Uterus (tissue), 4 donors: ENCODE measurements around the gene HDLBP. TPM values are rescaled to one million over a fixed set of nuclear protein-coding genes. Genes with fewer than 3 reads are reported as not detected.

Experiments used
- DNase-seq, 2 donors: peaks; one replicate each; pipeline ENCODE4 v3.0.0-alpha.2; 2019 to 2020
- H3K27ac ChIP-seq, 2 donors: fragments of 200-600 bp; sonication (generic); 1 replicate in 1 of 2; 2 replicates in 1 of 2; pipeline ENCODE4 v1.5.1; 2016 to 2018
- H3K27me3 ChIP-seq, 2 donors: fragments of 200-600 bp; sonication (generic); one replicate each; pipeline ENCODE4 v1.5.1; 2018 to 2019; ENCODE audit warnings: control low read depth in 1 of 2
- H3K36me3 ChIP-seq, 2 donors: fragments of 200-600 bp; sonication (generic); one replicate each; pipeline ENCODE4 v1.5.1; 2019; ENCODE audit warnings: control low read depth in 1 of 2
- H3K4me1 ChIP-seq, 2 donors: fragments of 200-600 bp; sonication (generic); one replicate each; pipeline ENCODE4 v1.5.1; 2018 to 2019; ENCODE audit warnings: control low read depth in 1 of 2
- H3K4me3 ChIP-seq, 2 donors: fragments of 200-600 bp; sonication (generic); 1 replicate in 1 of 2; 2 replicates in 1 of 2; pipeline ENCODE4 v1.5.1; 2018 to 2019; ENCODE audit warnings: mild to moderate bottlenecking in 1 of 2
- H3K9me3 ChIP-seq, 2 donors: fragments of 200-600 bp; sonication (generic); one replicate each; pipeline ENCODE4 v1.5.1; 2019; ENCODE audit warnings: control low read depth in 1 of 2
- POLR2A ChIP-seq, 2 donors: fragments of 450-650 bp; IDR thresholded peaks; one replicate each; pipeline ENCODE4 v1.6.1; 2016; ENCODE audit warnings: antibody characterized with exemption in 2 of 2, mild to moderate bottlenecking in 1 of 2, moderate library complexity in 1 of 2
- intact Hi-C: fragments of 100-400 bp; cut with DNase I; formaldehyde crosslinking; loops from one replicate; pipeline ENCODE4 v1.15.1; 2023; ENCODE audit warnings: low total_unique reads
- total RNA-seq, 4 donors: library from RNA; depleted of rRNA in 3 of 4; stranded (reverse); fragments of >200 nt in 3 of 4; gene quantifications; one replicate each; pipeline versions ENCODE4 v1.1.0 to v1.2.4, GENCODE V29; 2014 to 2023
- TF ChIP-seq, protein P1 (sequence below), 4 experiments: fragments of 200-600 bp in 2 of 4; fragments of 450-650 bp in 2 of 4; sonication (generic) in 2 of 4; IDR thresholded peaks; one replicate each; pipeline ENCODE4 v1.5.1; 2016 to 2019; ENCODE audit warnings: antibody characterized with exemption in 4 of 4, mild to moderate bottlenecking in 2 of 4, moderate library complexity in 1 of 4
- donor health status: DM: yes; HTN: yes; CAD: no.

Gene HDLBP
- total RNA-seq, 4 donors from 2014 or later: 226 to 1,465 (median 466) TPM

DNA sequence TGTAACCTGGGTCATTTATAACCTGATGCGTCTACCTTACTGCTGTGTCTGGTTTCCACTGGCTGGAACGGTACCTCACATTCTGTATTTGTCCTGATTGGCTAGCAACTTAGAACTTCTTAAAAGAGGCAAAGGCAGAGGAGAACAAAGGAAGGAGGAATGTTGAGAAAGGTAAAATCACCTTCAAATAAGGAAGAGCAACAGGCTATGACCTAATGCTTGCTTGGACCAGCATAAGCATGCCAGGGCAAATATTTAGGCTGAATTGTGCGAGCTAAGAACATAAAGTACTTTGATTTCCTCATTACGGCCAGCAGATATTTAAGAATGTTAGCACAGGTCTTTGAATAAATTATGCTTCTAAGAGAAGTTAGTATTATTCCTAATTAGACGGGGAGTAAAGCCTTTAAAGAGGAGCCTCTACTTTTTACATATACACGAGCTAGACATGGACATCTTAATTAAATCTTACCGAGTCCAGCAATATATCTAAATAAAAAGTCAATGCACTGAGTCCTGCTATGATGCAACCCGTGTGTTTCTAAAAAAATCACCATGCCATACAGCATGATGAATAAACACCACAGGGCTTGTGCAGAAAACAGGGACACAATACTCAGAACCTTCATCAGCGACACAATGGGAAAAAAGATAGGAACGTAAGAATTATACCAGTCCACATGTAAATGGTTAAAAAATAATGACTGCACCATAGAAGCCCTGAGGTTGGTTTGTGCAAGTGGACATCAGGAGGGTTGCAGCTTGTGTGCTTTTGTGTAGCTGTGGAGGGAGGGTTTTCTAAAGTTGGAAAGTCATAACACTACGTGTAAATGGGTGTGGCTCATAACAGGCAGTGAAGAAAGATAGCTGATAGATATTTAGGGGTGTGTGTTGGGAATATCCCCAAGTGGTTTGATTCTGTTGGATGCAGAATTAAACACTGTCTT, 14.5 kb upstream of the HDLBP start:
- Histone ChIP-seq H3K27me3 (no peaks in the 10 kb centered on the region), H3K4me1 (no peaks in the 10 kb centered on the region), H3K27ac (no peak overlapping the region), H3K36me3 (no peaks in the 10 kb centered on the region), H3K9me3 (no peaks in the 10 kb centered on the region), H3K4me3 (no peak overlapping the region)
- TF ChIP-seq, protein P1, sequence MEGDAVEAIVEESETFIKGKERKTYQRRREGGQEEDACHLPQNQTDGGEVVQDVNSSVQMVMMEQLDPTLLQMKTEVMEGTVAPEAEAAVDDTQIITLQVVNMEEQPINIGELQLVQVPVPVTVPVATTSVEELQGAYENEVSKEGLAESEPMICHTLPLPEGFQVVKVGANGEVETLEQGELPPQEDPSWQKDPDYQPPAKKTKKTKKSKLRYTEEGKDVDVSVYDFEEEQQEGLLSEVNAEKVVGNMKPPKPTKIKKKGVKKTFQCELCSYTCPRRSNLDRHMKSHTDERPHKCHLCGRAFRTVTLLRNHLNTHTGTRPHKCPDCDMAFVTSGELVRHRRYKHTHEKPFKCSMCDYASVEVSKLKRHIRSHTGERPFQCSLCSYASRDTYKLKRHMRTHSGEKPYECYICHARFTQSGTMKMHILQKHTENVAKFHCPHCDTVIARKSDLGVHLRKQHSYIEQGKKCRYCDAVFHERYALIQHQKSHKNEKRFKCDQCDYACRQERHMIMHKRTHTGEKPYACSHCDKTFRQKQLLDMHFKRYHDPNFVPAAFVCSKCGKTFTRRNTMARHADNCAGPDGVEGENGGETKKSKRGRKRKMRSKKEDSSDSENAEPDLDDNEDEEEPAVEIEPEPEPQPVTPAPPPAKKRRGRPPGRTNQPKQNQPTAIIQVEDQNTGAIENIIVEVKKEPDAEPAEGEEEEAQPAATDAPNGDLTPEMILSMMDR (IDR thresholded peaks at IDR 0.05): no peak
- TF ChIP-seq POLR2A (IDR thresholded peaks at IDR 0.05): no peak
- DNase-seq: no peak
- intact Hi-C loops: no loop called here

DNA sequence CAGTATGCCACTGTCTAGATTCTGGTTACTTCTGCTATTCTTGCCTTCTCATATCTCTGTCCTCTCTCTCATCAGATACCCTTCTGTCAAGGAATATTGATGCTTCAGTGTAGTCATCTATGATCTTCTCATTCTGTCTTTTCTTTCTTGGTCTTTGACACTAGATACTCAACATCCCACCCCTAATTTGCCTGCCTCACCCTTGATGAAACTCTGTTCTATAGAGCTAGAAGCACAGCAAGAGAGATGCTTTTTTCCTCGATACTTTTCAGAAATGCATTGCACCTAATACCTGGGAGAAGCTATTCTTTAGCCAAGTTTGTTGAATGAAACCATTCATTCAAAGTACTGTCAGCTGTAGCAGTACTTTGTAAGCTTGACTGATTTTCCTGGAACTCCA, 9.8 kb upstream of the HDLBP start:
- no peaks in the 10 kb centered on the region for H3K4me1 ChIP-seq
- intact Hi-C loops: no loop called here
- no peaks in the 10 kb centered on the region for H3K9me3 ChIP-seq
- no peak for DNase-seq
- H3K36me3 ChIP-seq: no peaks in the 10 kb centered on the region
- H3K27ac ChIP-seq: no peak overlapping the region
- TF ChIP-seq, protein P1 (IDR thresholded peaks at IDR 0.05): no peak
- no peak for TF ChIP-seq POLR2A (IDR thresholded peaks at IDR 0.05)
- H3K4me3 ChIP-seq: no peak overlapping the region
- no peaks in the 10 kb centered on the region for H3K27me3 ChIP-seq

DNA sequence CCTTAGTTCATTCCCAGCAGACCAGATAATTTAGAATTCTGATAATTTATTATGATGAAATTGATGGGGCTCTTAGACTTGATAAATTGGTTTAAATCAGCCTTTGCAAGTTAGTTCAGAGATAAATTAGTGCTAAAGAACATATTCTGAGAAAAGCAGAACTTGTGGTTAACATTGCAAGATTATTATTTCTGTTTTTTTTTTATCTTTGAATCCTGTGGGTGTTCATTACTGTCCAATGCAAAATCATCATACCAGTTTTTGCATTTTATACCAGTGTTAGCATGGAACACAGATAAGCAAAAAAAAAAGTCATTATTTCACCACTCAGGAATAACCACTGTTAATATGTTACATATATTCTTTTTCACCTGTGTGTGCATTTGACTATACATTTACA, 9.3 kb upstream of the HDLBP start:
- no peak overlapping the region for H3K27ac ChIP-seq
- TF ChIP-seq POLR2A (IDR thresholded peaks at IDR 0.05): no peak
- TF ChIP-seq, protein P1 (IDR thresholded peaks at IDR 0.05): no peak
- DNase-seq: no peak
- H3K27me3 ChIP-seq: no peaks in the 10 kb centered on the region
- no peaks in the 10 kb centered on the region for H3K36me3 ChIP-seq
- no peaks in the 10 kb centered on the region for H3K4me1 ChIP-seq
- intact Hi-C loops: no loop called here
- no peak overlapping the region for H3K4me3 ChIP-seq
- H3K9me3 ChIP-seq: no peaks in the 10 kb centered on the region

DNA sequence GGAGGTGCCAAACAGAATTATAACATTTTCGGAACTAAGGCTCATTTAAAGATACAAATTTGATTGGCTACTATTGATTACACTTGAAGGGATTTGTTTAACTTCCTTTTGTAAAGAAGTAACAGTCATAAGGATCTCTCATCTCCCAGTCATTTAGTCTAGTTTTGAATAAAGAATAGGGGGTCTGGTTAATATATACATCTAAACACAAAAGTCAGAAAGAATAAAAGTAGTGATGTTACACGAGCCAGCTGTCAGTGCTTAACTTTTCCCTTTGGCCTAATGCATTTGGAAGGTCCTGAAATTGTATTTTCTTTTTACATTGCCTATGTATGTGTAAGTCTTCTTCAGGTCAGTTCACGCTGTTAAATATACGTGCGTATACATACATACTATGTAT, 8.3 kb upstream of the HDLBP start:
- Histone ChIP-seq H3K4me1 (no peaks in the 10 kb centered on the region), H3K4me3 (no peak overlapping the region)
- intact Hi-C loops: no loop called here

DNA sequence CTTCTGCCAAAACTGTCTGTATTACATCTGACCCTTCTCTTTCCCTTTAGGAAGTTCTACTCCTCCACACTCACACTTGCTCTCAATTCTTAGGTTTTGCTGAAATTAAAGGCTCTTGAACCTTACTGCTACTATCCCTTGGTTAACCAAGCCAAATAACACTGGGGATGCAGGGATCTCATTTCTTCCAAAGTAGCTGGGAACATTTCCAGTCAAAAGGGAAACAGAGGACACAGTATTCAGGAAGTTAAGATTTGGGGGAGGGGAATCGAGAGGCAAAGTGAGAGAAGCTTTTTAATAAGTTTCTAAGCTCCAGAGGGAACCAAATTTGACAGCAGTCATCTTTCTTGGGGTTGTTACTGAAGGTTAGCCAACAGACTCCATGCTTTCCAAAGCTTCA, 6.4 kb upstream of the HDLBP start:
- no peak overlapping the region for H3K27ac ChIP-seq
- H3K4me3 ChIP-seq: no peak overlapping the region
- no peak for TF ChIP-seq POLR2A (IDR thresholded peaks at IDR 0.05)
- TF ChIP-seq, protein P1 (IDR thresholded peaks at IDR 0.05): no peak
- no peaks in the 10 kb centered on the region for H3K9me3 ChIP-seq
- no peak for DNase-seq
- intact Hi-C loops: no loop called here
- H3K27me3 ChIP-seq: no peaks in the 10 kb centered on the region
- H3K36me3 ChIP-seq: no peaks in the 10 kb centered on the region
- H3K4me1 ChIP-seq: no peaks in the 10 kb centered on the region

More for the DNA sequence above, 8.3 kb upstream of the HDLBP start:
- TF ChIP-seq POLR2A (IDR thresholded peaks at IDR 0.05): no peak
- TF ChIP-seq, protein P1 (IDR thresholded peaks at IDR 0.05): no peak
- no peak for DNase-seq
- Histone ChIP-seq H3K27me3 (no peaks in the 10 kb centered on the region), H3K9me3 (no peaks in the 10 kb centered on the region), H3K27ac (no peak overlapping the region), H3K36me3 (no peaks in the 10 kb centered on the region)
